ENCODE results near the gene PHKA1. TPM values are rescaled to one million over a fixed set of nuclear protein-coding genes. Genes with fewer than 3 reads are reported as not detected.

PHKA1 gene
- total RNA-seq, 1 experiment from 2014 or later, result 15.3 TPM

DNA sequence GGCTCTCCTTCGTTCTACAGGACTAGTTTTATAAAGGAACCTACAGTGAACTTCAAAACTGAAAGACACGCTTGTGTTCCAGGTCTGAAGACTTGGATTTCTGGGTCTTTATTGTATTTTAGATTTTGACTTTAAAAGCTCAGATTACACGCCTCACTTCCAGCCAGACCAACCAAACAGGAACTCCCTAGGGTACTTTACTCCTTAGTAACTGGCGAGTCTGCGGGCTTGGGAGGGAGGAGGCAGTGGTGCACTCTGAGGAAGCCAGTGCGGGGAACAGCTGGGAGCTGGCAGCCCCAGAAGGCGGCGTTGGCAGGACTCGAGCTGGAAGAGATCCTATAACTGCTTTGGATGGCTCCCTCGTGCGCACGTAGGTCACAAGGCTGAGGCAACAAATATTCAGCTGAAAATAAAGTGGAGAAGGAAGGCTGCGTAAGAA, 391 bp upstream of the PHKA1 start:
- ATAC-seq (peak; percentile 72), DNase-seq (ENCODE audit: low read depth, low spot score) (peak; percentile 7)
- ChIA-PET CTCF (no interaction called here), POLR2A (no interaction called here), RAD21 (ENCODE audit: low non-redundant PET in 1 of 2, low total read pairs in 2 of 2, uncharacterized antibody in 2 of 2, unreplicated experiment in 2 of 2) (no interaction called here)
- Histone ChIP-seq H3K27me3 (ENCODE audit: insufficient read depth, low read length) (no peaks in the 10 kb centered on the region), H4K20me1 (ENCODE audit: insufficient read depth) (no peaks in the 10 kb centered on the region), H3K9me3 (ENCODE audit: control insufficient read depth in 1 of 2, insufficient read depth in 1 of 2, low read depth in 1 of 2, low read length in 2 of 2) (no peaks in the 10 kb centered on the region), H3K4me1 (ENCODE audit: control insufficient read depth in 1 of 2, insufficient read depth in 2 of 2, low read length in 2 of 2) (peaks cover 0 to 12% of the 10 kb centered on the region in 2 experiments; a peak in 2 of 4 replicates), H3K79me2 (ENCODE audit: insufficient read depth, low read length) (no peaks in the 10 kb centered on the region), H2AFZ (ENCODE audit: low read depth, low read length, poor library complexity, severe bottlenecking) (peak overlapping the region; percentile 26), H3K9me2 (ENCODE audit: insufficient read depth) (no peaks in the 10 kb centered on the region), H3K9ac (ENCODE audit: low read length) (peak overlapping the region; percentile 70), H3K36me3 (ENCODE audit: control insufficient read depth in 1 of 2, insufficient read depth in 2 of 2, low read length in 2 of 2) (no peaks in the 10 kb centered on the region), H3K4me3 (replicated peaks in 1 of 2; ENCODE audit: low read depth in 1 of 2, low read length in 2 of 2) (peak overlapping the region; percentile 51 to 59), H3K4me2 (ENCODE audit: low read length) (peak overlapping the region; percentile 87), H3K27ac (ENCODE audit: low read depth, low read length) (peak overlapping the region; percentile 72)
- intact Hi-C loops (cut with micrococcal nuclease), result no loop called here
- TSS peak; percentile 48 for BruUV-seq (replicated peaks)
- TF ChIP-seq EGR1 (IDR thresholded peaks at IDR 0.05; ENCODE audit: low read depth), result 0 out of 2 replicates have a peak, but pooled peaks have one; percentile 10
- TF ChIP-seq, protein P1, sequence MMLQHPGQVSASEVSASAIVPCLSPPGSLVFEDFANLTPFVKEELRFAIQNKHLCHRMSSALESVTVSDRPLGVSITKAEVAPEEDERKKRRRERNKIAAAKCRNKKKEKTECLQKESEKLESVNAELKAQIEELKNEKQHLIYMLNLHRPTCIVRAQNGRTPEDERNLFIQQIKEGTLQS (IDR thresholded peaks at IDR 0.05), result no peak

DNA sequence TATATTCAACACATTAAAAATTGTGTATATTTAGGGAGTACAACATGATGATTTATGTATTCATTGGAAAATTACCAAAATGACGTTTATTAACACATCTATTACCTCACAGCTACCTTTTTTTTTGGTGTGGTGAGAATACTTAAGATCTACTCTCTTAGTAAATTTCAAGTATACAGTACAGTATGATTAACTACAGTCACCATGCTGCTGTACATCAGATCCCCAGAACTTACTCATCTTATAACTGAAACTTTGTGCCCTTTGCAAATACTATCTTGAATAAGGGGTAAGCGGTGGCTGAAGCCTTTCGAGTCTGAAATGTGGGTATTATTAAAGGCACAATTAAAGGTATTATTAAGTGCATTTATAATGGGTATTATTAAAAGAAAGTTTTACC, 976 bp downstream of the PHKA1 start:
- Histone ChIP-seq H3K79me2 (ENCODE audit: insufficient read depth, low read length) (no peaks in the 10 kb centered on the region), H3K4me2 (ENCODE audit: low read length) (peak overlapping the region; percentile 87), H3K4me3 (replicated peaks in 1 of 2; ENCODE audit: low read depth in 1 of 2, low read length in 2 of 2) (peak overlapping the region; percentile 51 to 59), H3K27me3 (ENCODE audit: insufficient read depth, low read length) (no peaks in the 10 kb centered on the region), H2AFZ (ENCODE audit: low read depth, low read length, poor library complexity, severe bottlenecking) (no peak overlapping the region), H3K27ac (ENCODE audit: low read depth, low read length) (0 out of 2 replicates have a peak overlapping the region, but pooled peaks have one; percentile 72), H3K9me3 (ENCODE audit: control insufficient read depth in 1 of 2, insufficient read depth in 1 of 2, low read depth in 1 of 2, low read length in 2 of 2) (no peaks in the 10 kb centered on the region), H4K20me1 (ENCODE audit: insufficient read depth) (no peaks in the 10 kb centered on the region), H3K9ac (ENCODE audit: low read length) (peak overlapping the region; percentile 70), H3K36me3 (ENCODE audit: control insufficient read depth in 1 of 2, insufficient read depth in 2 of 2, low read length in 2 of 2) (no peaks in the 10 kb centered on the region), H3K4me1 (ENCODE audit: control insufficient read depth in 1 of 2, insufficient read depth in 2 of 2, low read length in 2 of 2) (peaks cover 0 to 12% of the 10 kb centered on the region in 2 experiments; a peak in 2 of 4 replicates), H3K9me2 (ENCODE audit: insufficient read depth) (no peaks in the 10 kb centered on the region)
- ATAC-seq (no peak), DNase-seq (ENCODE audit: low read depth, low spot score) (no peak)
- POLR2A ChIA-PET, result no interaction called here
- intact Hi-C loops (cut with micrococcal nuclease), result no loop called here
- RAD21 ChIA-PET (ENCODE audit: low non-redundant PET in 1 of 2, low total read pairs in 2 of 2, uncharacterized antibody in 2 of 2, unreplicated experiment in 2 of 2), result no interaction called here
- CTCF ChIA-PET, result no interaction called here
- TSS peak; percentile 34 for BruUV-seq (replicated peaks)
- TF ChIP-seq POLR2A (IDR thresholded peaks at IDR 0.05; ENCODE audit: borderline replicate concordance, extremely low read depth, insufficient read depth, insufficient read length) (no peak), TCF7L2 (IDR thresholded peaks at IDR 0.05; ENCODE audit: borderline replicate concordance, extremely low read depth, insufficient read depth, insufficient read length) (no peak), EGR1 (IDR thresholded peaks at IDR 0.05; ENCODE audit: low read depth) (no peak), ZFX (IDR thresholded peaks at IDR 0.05) (no peak), CBX3 (IDR thresholded peaks at IDR 0.05; ENCODE audit: low read depth) (no peak), EZH2 (IDR thresholded peaks at IDR 0.05) (no peak), FOSL1 (IDR thresholded peaks at IDR 0.05; ENCODE audit: low read depth) (no peak)
- TF ChIP-seq, protein P1 (IDR thresholded peaks at IDR 0.05), result no peak
- TF ChIP-seq, protein P2, sequence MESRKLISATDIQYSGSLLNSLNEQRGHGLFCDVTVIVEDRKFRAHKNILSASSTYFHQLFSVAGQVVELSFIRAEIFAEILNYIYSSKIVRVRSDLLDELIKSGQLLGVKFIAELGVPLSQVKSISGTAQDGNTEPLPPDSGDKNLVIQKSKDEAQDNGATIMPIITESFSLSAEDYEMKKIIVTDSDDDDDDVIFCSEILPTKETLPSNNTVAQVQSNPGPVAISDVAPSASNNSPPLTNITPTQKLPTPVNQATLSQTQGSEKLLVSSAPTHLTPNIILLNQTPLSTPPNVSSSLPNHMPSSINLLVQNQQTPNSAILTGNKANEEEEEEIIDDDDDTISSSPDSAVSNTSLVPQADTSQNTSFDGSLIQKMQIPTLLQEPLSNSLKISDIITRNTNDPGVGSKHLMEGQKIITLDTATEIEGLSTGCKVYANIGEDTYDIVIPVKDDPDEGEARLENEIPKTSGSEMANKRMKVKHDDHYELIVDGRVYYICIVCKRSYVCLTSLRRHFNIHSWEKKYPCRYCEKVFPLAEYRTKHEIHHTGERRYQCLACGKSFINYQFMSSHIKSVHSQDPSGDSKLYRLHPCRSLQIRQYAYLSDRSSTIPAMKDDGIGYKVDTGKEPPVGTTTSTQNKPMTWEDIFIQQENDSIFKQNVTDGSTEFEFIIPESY (IDR thresholded peaks at IDR 0.05; ENCODE audit: extremely low read depth, insufficient replicate concordance, low read length), result no peak
- TF ChIP-seq, protein P3, sequence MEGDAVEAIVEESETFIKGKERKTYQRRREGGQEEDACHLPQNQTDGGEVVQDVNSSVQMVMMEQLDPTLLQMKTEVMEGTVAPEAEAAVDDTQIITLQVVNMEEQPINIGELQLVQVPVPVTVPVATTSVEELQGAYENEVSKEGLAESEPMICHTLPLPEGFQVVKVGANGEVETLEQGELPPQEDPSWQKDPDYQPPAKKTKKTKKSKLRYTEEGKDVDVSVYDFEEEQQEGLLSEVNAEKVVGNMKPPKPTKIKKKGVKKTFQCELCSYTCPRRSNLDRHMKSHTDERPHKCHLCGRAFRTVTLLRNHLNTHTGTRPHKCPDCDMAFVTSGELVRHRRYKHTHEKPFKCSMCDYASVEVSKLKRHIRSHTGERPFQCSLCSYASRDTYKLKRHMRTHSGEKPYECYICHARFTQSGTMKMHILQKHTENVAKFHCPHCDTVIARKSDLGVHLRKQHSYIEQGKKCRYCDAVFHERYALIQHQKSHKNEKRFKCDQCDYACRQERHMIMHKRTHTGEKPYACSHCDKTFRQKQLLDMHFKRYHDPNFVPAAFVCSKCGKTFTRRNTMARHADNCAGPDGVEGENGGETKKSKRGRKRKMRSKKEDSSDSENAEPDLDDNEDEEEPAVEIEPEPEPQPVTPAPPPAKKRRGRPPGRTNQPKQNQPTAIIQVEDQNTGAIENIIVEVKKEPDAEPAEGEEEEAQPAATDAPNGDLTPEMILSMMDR (IDR thresholded peaks at IDR 0.05 in 2 of 3, conservative IDR thresholded peaks at IDR 0.05 in 1 of 3; ENCODE audit: borderline replicate concordance in 1 of 3, insufficient read depth in 1 of 3, low read depth in 2 of 3, low read length in 2 of 3), result no peak
- TF ChIP-seq, protein P4, sequence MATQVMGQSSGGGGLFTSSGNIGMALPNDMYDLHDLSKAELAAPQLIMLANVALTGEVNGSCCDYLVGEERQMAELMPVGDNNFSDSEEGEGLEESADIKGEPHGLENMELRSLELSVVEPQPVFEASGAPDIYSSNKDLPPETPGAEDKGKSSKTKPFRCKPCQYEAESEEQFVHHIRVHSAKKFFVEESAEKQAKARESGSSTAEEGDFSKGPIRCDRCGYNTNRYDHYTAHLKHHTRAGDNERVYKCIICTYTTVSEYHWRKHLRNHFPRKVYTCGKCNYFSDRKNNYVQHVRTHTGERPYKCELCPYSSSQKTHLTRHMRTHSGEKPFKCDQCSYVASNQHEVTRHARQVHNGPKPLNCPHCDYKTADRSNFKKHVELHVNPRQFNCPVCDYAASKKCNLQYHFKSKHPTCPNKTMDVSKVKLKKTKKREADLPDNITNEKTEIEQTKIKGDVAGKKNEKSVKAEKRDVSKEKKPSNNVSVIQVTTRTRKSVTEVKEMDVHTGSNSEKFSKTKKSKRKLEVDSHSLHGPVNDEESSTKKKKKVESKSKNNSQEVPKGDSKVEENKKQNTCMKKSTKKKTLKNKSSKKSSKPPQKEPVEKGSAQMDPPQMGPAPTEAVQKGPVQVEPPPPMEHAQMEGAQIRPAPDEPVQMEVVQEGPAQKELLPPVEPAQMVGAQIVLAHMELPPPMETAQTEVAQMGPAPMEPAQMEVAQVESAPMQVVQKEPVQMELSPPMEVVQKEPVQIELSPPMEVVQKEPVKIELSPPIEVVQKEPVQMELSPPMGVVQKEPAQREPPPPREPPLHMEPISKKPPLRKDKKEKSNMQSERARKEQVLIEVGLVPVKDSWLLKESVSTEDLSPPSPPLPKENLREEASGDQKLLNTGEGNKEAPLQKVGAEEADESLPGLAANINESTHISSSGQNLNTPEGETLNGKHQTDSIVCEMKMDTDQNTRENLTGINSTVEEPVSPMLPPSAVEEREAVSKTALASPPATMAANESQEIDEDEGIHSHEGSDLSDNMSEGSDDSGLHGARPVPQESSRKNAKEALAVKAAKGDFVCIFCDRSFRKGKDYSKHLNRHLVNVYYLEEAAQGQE (IDR thresholded peaks at IDR 0.05; ENCODE audit: low read depth), result no peak
